GM12873 (cell line): ENCODE measurements around the gene PPP2R5D.

Experiments
- TF ChIP-seq, protein P1 (sequence below): IDR thresholded peaks from 2 replicates; pipeline ENCODE4 v1.5.1; 2012; ENCODE audit warnings: low read depth, mild to moderate bottlenecking, moderate library complexity, low read length, control low read depth; ENCODE audit not compliant: insufficient read depth; ENCODE audit errors: missing control alignments

The PPP2R5D gene

DNA sequence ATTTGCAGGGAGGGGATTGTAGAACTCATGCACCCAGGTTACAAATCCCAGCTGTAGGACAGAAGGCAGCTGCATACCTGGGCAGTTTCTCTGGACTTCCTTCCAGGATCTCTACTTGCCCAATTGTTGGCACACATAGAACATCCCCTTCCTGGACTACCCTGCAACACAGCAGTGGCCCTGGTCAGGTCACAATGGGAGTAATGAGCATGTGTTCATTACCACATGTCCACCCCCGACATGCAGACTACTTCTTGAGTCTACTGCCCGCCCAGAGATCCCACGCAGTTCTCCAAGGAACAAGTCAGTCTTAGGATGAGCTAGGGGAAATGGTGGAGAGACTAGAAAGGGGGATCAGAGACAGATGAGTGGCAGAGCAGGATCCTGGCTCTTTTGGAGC, 10.4 kb upstream of the PPP2R5D start:
- TF ChIP-seq, protein P1, sequence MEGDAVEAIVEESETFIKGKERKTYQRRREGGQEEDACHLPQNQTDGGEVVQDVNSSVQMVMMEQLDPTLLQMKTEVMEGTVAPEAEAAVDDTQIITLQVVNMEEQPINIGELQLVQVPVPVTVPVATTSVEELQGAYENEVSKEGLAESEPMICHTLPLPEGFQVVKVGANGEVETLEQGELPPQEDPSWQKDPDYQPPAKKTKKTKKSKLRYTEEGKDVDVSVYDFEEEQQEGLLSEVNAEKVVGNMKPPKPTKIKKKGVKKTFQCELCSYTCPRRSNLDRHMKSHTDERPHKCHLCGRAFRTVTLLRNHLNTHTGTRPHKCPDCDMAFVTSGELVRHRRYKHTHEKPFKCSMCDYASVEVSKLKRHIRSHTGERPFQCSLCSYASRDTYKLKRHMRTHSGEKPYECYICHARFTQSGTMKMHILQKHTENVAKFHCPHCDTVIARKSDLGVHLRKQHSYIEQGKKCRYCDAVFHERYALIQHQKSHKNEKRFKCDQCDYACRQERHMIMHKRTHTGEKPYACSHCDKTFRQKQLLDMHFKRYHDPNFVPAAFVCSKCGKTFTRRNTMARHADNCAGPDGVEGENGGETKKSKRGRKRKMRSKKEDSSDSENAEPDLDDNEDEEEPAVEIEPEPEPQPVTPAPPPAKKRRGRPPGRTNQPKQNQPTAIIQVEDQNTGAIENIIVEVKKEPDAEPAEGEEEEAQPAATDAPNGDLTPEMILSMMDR: no peak

DNA sequence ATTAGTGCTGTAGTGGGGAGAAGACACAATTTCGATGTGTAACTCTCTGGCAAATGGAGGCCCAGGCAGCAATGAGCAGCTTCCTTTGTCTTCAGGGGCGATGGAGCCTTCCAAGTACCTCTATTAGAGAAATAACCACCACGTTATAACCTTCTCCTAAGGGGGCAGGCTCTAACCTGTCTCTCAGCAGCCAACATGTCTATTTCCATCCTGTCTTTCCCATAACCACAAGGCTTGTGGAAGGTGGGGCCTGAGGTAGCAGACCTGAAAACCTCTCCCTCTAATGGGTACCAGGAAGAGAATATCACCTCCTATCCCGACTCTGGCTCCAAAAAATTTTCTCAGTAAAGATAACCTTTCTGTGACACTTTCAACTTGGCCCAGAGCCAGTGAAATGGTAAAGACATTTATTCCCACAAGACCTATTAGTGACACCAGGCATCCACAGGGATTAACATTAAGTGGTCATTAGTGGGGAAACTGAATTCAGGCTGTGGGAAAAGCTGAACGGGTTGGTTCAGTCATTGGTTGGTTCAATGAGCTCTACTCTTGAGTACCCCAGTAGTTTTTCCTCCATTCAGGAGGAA, 9.4 kb upstream of the PPP2R5D start:
- TF ChIP-seq, protein P1: no peak

DNA sequence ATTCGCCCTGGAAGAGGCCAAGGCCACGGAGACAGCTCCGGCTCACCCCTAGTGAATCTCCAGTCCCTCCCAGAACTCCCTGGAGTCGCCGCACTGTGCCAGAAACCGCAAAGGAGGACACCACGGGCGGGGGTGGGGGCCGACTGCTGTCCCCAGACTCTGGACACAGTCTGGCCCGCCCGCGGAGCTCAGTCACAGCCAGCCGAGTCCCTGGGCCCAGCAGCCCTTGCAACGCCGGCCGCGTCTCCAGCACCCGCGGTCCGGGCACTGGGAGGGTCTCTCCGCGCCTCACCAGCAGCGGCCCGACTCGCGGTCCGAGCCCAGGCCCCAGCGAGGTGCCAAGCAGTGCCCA, 5.9 kb upstream of the PPP2R5D start:
- TF ChIP-seq, protein P1: no peak

DNA sequence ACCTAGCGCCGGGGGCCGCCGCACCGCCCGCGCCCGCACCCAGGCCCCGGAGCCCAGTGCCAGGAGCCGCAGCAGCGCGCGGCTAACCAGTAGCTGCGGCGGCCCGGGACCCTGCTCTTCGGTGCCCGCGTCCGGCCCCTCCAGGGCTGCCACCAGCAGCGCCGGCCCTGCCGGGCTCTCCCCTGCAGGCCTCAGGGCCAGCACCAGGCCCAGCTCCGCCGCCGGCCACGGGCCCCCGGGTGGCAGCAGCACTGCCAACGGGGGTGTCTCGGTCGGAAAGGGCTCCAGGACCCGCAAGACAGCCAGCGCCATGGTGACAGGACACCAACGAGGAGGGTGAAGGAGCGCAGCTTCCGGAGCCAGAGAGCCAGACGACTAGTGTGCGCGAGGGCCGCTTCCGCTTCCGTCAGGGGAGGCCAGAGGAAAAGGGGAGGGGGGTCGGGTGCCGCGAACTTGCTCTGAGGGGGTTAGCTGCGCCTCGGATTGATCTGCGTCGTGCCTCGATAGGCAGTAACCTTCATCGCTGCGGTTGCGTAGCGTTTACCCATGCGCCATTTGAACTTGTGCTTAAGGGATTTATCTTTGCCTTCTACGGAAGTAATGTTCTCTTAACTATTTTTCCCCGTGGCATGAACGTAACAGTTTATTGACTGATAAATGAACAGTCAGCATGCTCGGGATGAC, 5.4 kb upstream of the PPP2R5D start, which contains the start of gene PEX6:
Gene PEX6, minus strand, starts transcription at position 343 of the 684 bp plus-strand sequence. Its CDS starts 31 bp downstream, at position 312.
- TF ChIP-seq, protein P1: no peak

DNA sequence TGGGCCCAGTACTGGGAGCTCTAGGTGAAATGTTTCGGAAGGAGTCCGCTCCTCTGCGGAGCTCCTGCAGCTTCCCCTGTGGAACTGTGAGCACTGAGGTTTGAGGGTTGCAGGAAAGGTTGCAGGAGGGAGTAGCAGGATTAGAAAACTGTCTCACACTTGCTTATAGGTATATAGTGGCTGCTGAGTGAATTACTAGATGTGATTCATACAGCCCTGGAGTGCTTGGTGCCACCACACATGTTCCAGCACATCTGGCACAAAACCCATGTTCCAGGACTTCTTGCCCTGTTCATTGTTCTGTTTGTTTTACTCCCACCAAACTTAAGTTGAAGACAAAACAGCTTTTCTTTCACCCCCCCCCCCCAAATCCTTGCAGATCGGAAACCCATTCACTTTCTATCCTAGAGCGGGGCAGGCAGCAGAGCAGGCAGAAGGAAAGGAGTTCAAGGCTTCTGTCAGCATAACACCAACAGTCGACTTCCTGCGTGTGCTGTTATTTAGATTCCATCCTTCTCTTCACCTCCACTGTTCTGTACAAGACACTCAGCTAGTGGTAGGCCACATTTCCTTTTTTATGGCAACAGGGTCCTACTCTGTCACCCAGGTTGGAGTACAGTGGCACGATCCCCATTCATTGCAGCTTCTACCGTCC, 4.7 kb upstream of the PPP2R5D start:
- TF ChIP-seq, protein P1: peak; percentile 9

DNA sequence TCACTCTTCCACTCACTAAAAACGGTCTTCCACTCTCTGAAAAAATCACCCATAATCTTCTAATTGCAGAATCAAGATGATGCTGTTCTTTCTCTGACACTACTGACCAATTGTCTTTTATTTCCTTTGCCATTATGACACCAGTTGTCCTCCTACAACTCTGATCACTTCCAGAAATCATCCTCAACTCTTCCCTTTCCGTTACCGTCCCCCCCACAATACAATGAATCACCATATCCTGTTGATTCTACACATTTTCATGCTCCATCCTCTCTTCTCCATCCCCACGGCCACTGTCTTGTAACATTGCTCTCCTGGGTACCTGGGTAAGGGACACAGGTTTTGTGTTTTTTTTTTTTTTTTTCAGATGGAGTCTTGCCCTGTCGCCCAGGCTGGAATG, 2.5 kb upstream of the PPP2R5D start:
- TF ChIP-seq, protein P1: no peak

DNA sequence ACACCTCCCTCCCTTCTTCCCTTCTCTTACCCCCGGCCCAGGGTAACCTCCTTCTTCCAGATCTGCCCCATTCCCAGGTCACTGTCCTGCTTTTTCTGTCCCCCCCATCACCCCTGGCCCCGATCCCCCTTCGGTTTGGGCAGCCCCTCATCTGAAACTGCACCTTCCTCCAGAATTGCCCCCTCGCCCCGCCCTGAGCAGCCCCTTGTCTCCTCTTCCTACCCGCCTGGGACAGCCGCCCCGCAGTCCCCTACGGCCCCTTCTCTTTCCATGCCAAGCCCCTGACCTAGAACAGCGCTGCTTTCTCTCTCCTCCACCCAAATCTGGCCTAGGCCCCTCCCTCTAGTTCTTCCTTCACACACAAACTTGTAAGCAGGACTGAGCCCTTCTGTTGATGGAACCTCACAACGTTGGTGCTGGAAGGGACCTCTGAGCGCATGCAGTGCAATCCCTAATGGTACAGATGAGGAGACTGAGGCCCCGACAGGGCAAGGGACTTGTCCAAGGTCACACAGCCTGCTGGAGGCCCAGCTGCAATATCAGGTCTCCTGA, 630 bp downstream of the PPP2R5D start:
- TF ChIP-seq, protein P1: no peak
